ENCODE measurements around the gene TJP2. TPM values are rescaled to one million over a fixed set of nuclear protein-coding genes. Genes with fewer than 3 reads are reported as not detected.

The TJP2 gene
- total RNA-seq, 1 experiment from 2014 or later, result 155 TPM

DNA sequence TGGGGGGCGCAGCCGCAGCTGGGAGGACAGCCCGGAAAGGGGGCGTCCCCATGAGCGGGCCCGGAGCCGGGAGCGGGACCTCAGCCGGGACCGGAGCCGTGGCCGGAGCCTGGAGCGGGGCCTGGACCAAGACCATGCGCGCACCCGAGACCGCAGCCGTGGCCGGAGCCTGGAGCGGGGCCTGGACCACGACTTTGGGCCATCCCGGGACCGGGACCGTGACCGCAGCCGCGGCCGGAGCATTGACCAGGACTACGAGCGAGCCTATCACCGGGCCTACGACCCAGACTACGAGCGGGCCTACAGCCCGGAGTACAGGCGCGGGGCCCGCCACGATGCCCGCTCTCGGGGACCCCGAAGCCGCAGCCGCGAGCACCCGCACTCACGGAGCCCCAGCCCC is 47.0 kb downstream of the TJP2 start:
- Mint-ChIP-seq H3K4me3 (no peak overlapping the region), H3K9me3 (no peaks in the 10 kb centered on the region), H3K27ac (no peak overlapping the region), H3K4me1 (peaks cover 17% of the 10 kb centered on the region), H3K36me3 (peaks cover 44% of the 10 kb centered on the region), H3K27me3 (ENCODE audit: low read depth) (no peaks in the 10 kb centered on the region)
- ATAC-seq (no peak), DNase-seq (ENCODE audit: low spot score) (no peak)
- POLR2A ChIA-PET, result no interaction called here
- CTCF ChIA-PET, result no interaction called here
- TF ChIP-seq AR (CRISPR knock-in tag; IDR thresholded peaks at IDR 0.05) (no peak), ZNF396 (CRISPR knock-in tag; IDR thresholded peaks at IDR 0.05; ENCODE audit: borderline replicate concordance) (no peak), TEAD4 (CRISPR knock-in tag; IDR thresholded peaks at IDR 0.05) (no peak), PRRX2 (CRISPR knock-in tag; IDR thresholded peaks at IDR 0.05) (no peak)
- TF ChIP-seq, protein P1, sequence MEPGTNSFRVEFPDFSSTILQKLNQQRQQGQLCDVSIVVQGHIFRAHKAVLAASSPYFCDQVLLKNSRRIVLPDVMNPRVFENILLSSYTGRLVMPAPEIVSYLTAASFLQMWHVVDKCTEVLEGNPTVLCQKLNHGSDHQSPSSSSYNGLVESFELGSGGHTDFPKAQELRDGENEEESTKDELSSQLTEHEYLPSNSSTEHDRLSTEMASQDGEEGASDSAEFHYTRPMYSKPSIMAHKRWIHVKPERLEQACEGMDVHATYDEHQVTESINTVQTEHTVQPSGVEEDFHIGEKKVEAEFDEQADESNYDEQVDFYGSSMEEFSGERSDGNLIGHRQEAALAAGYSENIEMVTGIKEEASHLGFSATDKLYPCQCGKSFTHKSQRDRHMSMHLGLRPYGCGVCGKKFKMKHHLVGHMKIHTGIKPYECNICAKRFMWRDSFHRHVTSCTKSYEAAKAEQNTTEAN (CRISPR knock-in tag; IDR thresholded peaks at IDR 0.05), result no peak
- TF ChIP-seq, protein P2, sequence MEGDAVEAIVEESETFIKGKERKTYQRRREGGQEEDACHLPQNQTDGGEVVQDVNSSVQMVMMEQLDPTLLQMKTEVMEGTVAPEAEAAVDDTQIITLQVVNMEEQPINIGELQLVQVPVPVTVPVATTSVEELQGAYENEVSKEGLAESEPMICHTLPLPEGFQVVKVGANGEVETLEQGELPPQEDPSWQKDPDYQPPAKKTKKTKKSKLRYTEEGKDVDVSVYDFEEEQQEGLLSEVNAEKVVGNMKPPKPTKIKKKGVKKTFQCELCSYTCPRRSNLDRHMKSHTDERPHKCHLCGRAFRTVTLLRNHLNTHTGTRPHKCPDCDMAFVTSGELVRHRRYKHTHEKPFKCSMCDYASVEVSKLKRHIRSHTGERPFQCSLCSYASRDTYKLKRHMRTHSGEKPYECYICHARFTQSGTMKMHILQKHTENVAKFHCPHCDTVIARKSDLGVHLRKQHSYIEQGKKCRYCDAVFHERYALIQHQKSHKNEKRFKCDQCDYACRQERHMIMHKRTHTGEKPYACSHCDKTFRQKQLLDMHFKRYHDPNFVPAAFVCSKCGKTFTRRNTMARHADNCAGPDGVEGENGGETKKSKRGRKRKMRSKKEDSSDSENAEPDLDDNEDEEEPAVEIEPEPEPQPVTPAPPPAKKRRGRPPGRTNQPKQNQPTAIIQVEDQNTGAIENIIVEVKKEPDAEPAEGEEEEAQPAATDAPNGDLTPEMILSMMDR (IDR thresholded peaks at IDR 0.05), result no peak
- TF ChIP-seq, protein P3, sequence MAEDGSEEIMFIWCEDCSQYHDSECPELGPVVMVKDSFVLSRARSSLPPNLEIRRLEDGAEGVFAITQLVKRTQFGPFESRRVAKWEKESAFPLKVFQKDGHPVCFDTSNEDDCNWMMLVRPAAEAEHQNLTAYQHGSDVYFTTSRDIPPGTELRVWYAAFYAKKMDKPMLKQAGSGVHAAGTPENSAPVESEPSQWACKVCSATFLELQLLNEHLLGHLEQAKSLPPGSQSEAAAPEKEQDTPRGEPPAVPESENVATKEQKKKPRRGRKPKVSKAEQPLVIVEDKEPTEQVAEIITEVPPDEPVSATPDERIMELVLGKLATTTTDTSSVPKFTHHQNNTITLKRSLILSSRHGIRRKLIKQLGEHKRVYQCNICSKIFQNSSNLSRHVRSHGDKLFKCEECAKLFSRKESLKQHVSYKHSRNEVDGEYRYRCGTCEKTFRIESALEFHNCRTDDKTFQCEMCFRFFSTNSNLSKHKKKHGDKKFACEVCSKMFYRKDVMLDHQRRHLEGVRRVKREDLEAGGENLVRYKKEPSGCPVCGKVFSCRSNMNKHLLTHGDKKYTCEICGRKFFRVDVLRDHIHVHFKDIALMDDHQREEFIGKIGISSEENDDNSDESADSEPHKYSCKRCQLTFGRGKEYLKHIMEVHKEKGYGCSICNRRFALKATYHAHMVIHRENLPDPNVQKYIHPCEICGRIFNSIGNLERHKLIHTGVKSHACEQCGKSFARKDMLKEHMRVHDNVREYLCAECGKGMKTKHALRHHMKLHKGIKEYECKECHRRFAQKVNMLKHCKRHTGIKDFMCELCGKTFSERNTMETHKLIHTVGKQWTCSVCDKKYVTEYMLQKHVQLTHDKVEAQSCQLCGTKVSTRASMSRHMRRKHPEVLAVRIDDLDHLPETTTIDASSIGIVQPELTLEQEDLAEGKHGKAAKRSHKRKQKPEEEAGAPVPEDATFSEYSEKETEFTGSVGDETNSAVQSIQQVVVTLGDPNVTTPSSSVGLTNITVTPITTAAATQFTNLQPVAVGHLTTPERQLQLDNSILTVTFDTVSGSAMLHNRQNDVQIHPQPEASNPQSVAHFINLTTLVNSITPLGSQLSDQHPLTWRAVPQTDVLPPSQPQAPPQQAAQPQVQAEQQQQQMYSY (CRISPR knock-in tag; IDR thresholded peaks at IDR 0.05), result peak; percentile 76

- no peak overlapping the region for H3K4me3 Mint-ChIP-seq
- H3K9me3 Mint-ChIP-seq, result no peaks in the 10 kb centered on the region
- no peak for DNase-seq (ENCODE audit: low spot score)
- ChIA-PET CTCF (interaction anchor here (0.6 to 2.0 kb wide), 61 partner anchors 8 to 378 kb away, joined by 3 to 27 read pairs (median 4); partner anchors contain the start of gene TJP2), POLR2A (no interaction called here)
- H3K4me1 Mint-ChIP-seq, result peaks cover 31% of the 10 kb centered on the region
- peak overlapping the region; percentile 87 for H3K27ac Mint-ChIP-seq
- H3K36me3 Mint-ChIP-seq, result peaks cover 51% of the 10 kb centered on the region
- no peaks in the 10 kb centered on the region for H3K27me3 Mint-ChIP-seq (ENCODE audit: low read depth)
- ATAC-seq, result no peak
- TF ChIP-seq JUN (CRISPR knock-in tag; IDR thresholded peaks at IDR 0.05) (no peak), ZNF396 (CRISPR knock-in tag; IDR thresholded peaks at IDR 0.05; ENCODE audit: borderline replicate concordance) (no peak)
Measured at GRCh38 chr9:69222970-69223369, 48.9 kb downstream of the TJP2 start.

DNA sequence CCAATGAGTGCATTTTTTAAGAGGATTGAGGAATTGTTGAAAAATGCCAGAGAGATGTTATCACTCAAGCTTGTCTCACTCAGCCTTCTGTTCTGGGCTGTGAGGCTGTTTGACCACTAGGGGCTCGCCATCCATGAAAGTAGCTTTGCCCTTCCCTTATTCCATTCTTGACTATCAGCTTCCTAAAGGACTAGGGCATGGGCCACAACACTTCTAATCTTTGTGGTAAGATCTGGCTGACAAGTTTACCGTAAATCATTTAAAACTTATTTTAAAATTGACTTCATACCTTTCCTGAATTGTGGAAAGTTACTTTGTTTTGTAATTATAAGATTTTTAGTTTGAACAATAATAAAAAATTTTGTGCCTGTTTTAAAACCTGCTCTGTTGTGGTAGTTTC is 49.5 kb downstream of the TJP2 start:
- Mint-ChIP-seq H3K27ac (peak overlapping the region; percentile 87), H3K4me3 (no peak overlapping the region), H3K4me1 (peaks cover 36% of the 10 kb centered on the region), H3K9me3 (no peaks in the 10 kb centered on the region), H3K36me3 (peaks cover 48% of the 10 kb centered on the region), H3K27me3 (ENCODE audit: low read depth) (no peaks in the 10 kb centered on the region)
- DNase-seq (ENCODE audit: low spot score) (peak; percentile 69), ATAC-seq (peak; percentile 95)
- TF ChIP-seq NR2C2 (CRISPR knock-in tag; IDR thresholded peaks at IDR 0.05), result no peak
- TF ChIP-seq, protein P2 (IDR thresholded peaks at IDR 0.05), result peak; percentile 59
- ChIA-PET POLR2A (interaction anchor here (0.6 kb wide), 1 partner anchor 174 kb away, joined by 3 read pairs; no protein-coding TSS in a partner anchor), CTCF (interaction anchor here (0.6 to 2.0 kb wide), 64 partner anchors 8 to 378 kb away, joined by 3 to 27 read pairs (median 4); partner anchors contain the start of gene TJP2)
